HepG2 (cell line): Measurements from ENCODE around the gene PGS1. TPM values are rescaled to one million over a fixed set of nuclear protein-coding genes. Genes with fewer than 3 reads are reported as not detected.

ENCODE experiments used
- BHLHE40 ChIP-seq: IDR thresholded peaks from 2 replicates; pipeline ENCODE4 v1.6.1; 2011; ENCODE audit warnings: low read length, improper control_type of control experiment
- CREBL2 ChIP-seq: sonication (generic); formaldehyde crosslinking; IDR thresholded peaks from 2 replicates; pipeline ENCODE4 v1.8.1; 2023; ENCODE audit warnings: missing genetic modification reagents, mild to moderate bottlenecking, borderline replicate concordance
- FOSL2 ChIP-seq: sonication (generic); formaldehyde crosslinking; IDR thresholded peaks from 2 replicates; pipeline ENCODE4 v1.4.0; 2020; ENCODE audit warnings: missing genetic modification reagents
- GABPA ChIP-seq, 2 experiments: IDR thresholded peaks; 2 replicates each; pipeline ENCODE4 v1.6.1; 2011 to 2016; ENCODE audit warnings: low read depth in 2 of 2, low read length in 1 of 2, missing biosample characterization in 1 of 2, missing genetic modification characterization in 1 of 2
- HOXA3 ChIP-seq: sonication (generic); formaldehyde crosslinking; IDR thresholded peaks from 2 replicates; pipeline ENCODE4 v1.5.0; 2020; ENCODE audit warnings: missing genetic modification reagents
- HOXA7 ChIP-seq: sonication (generic); formaldehyde crosslinking; IDR thresholded peaks from 2 replicates; pipeline ENCODE4 v1.8.1; 2022; ENCODE audit warnings: mild to moderate bottlenecking, missing genetic modification reagents, moderate library complexity
- MAX ChIP-seq: IDR thresholded peaks from 2 replicates; pipeline ENCODE4 v1.6.1; 2012; ENCODE audit warnings: inconsistent platforms
- NCOA2 ChIP-seq: sonication (generic); formaldehyde crosslinking; IDR thresholded peaks from 2 replicates; pipeline ENCODE4 v1.8.0; 2022; ENCODE audit warnings: inconsistent platforms
- NFRKB ChIP-seq: fragments of 450-650 bp; IDR thresholded peaks from 2 replicates; pipeline ENCODE4 v1.6.1; 2017
- PCBP1 ChIP-seq: fragments of 200-400 bp; formaldehyde crosslinking; IDR thresholded peaks from 2 replicates; pipeline ENCODE4 v1.6.1; 2017; ENCODE audit warnings: mild to moderate bottlenecking, low read depth, low read length, borderline replicate concordance
- PTBP1 ChIP-seq: fragments of 200-400 bp; formaldehyde crosslinking; IDR thresholded peaks from 2 replicates; pipeline ENCODE4 v1.6.1; 2018; ENCODE audit warnings: low read length, low read depth; ENCODE audit not compliant: poor library complexity, severe bottlenecking
- RERE ChIP-seq: IDR thresholded peaks from 2 replicates; pipeline ENCODE4 v1.6.1; 2016; ENCODE audit warnings: low read depth, missing genetic modification reagents, missing compliant biosample characterization
- SIX1 ChIP-seq: sonication (generic); formaldehyde crosslinking; IDR thresholded peaks from 2 replicates; pipeline ENCODE4 v1.4.0; 2020; ENCODE audit warnings: missing genetic modification reagents, borderline replicate concordance
- SNAPC5 ChIP-seq: sonication (generic); formaldehyde crosslinking; IDR thresholded peaks from 2 replicates; pipeline ENCODE4 v1.8.1; 2023; ENCODE audit warnings: mild to moderate bottlenecking, missing genetic modification reagents, borderline replicate concordance
- THRA ChIP-seq: sonication (generic); formaldehyde crosslinking; IDR thresholded peaks from 2 replicates; pipeline ENCODE4 v1.4.0; 2020; ENCODE audit warnings: missing genetic modification reagents, borderline replicate concordance
- ZFP1 ChIP-seq: IDR thresholded peaks from 2 replicates; pipeline ENCODE4 v1.6.1; 2016
- ZFP90 ChIP-seq: sonication (generic); formaldehyde crosslinking; IDR thresholded peaks from 2 replicates; pipeline ENCODE4 v1.8.0; 2022; ENCODE audit warnings: missing genetic modification reagents, mild to moderate bottlenecking, inconsistent platforms, borderline replicate concordance
- ZNF615 ChIP-seq: sonication (generic); formaldehyde crosslinking; IDR thresholded peaks from 2 replicates; pipeline ENCODE4 v1.5.0; 2020; ENCODE audit warnings: mild to moderate bottlenecking, missing genetic modification reagents, borderline replicate concordance
- ZNF775 ChIP-seq: sonication (generic); formaldehyde crosslinking; IDR thresholded peaks from 2 replicates; pipeline ENCODE4 v1.4.0; 2020; ENCODE audit warnings: missing genetic modification reagents, mild to moderate bottlenecking, moderate library complexity, borderline replicate concordance
- ZNF800 ChIP-seq: sonication (generic); formaldehyde crosslinking; IDR thresholded peaks from 2 replicates; pipeline ENCODE4 v1.4.0; 2020; ENCODE audit warnings: missing genetic modification reagents
- polyA plus RNA-seq, 8 experiments: library from polyadenylated mRNA; depleted of rRNA in 3 of 8; stranded (reverse) in 7 of 8; unstranded in 1 of 8; fragments of >200 nt; fragmentation: Illumina TruSeq in 4 of 8; extraction: Trizol in 4 of 8; gene quantifications; 2 replicates each; pipeline versions ENCODE4 v1.2.1 to v1.2.3, GENCODE V29; 2011 to 2016; ENCODE audit warnings: low read depth in 4 of 8, missing spikeins in 1 of 8, mixed read lengths in 1 of 8; ENCODE audit not compliant: insufficient read depth in 1 of 8
- total RNA-seq, 5 experiments: library from RNA; depleted of rRNA; stranded (reverse); fragments of >200 nt; fragmentation: Illumina TruSeq; extraction: Trizol; gene quantifications; 2 replicates each; pipeline ENCODE4 v1.2.3, GENCODE V29; 2016; ENCODE audit warnings: low read depth in 1 of 5

PGS1 gene
- total and polyA plus RNA-seq, 2 of the 13 experiments (the other 11 are each of a cell fraction or from before 2014, with no cell fraction given) = 25.9 to 31.5 TPM

GRCh38 chr17:78399693-78400144 lies 21.3 kb downstream of the PGS1 start (continued):
- TF ChIP-seq THRA (CRISPR knock-in tag) (0 out of 2 replicates have a peak, but pooled peaks have one; percentile 60), ZFP1 (no peak), BHLHE40 (no peak), ZNF615 (CRISPR knock-in tag) (no peak), GABPA (IDR thresholded peaks at IDR 0.05; ENCODE audit: low read depth, low read length) (no peak), GABPA (CRISPR knock-in tag; IDR thresholded peaks at IDR 0.05; ENCODE audit: low read depth) (no peak), NCOA2 (CRISPR knock-in tag) (peak; percentile 54; the same call in 1 of the 2 replicates), PCBP1 (no peak), SIX1 (CRISPR knock-in tag) (peak; percentile 38; the same call in 1 of the 2 replicates), CREBL2 (CRISPR knock-in tag) (no peak), ZFP90 (CRISPR knock-in tag) (no peak), SNAPC5 (CRISPR knock-in tag) (no peak), NFRKB (no peak), FOSL2 (CRISPR knock-in tag) (peak; percentile 99), HOXA3 (no peak), PTBP1 (no peak), ZNF800 (CRISPR knock-in tag) (0 out of 2 replicates have a peak, but pooled peaks have one; percentile 43), MAX (no peak), ZNF775 (CRISPR knock-in tag) (no peak), HOXA7 (CRISPR knock-in tag) (no peak), RERE (CRISPR knock-in tag) (peak; percentile 78; the same call in 1 of the 2 replicates)
